SK-N-SH treated with all-trans-retinoic acid at 6 μM for 48 hours (cell line): ENCODE data around the gene CIRBP.

Source experiments
- ATAC-seq: fragments of 200-7000 bp; cut with Tn5 transposase; 3 replicates; pipeline ENCODE4 v1.9.1; 2020; ENCODE audit warnings: mild to moderate bottlenecking, moderate library complexity
- ARNTL ChIP-seq: fragments of 450-650 bp; formaldehyde crosslinking; IDR thresholded peaks from 2 replicates; pipeline ENCODE4 v1.5.0; 2020; ENCODE audit warnings: low read depth, mild to moderate bottlenecking, moderate library complexity, borderline replicate concordance
- BACH2 ChIP-seq: fragments of 250-450 bp; sonication (Bioruptor Pico); IDR thresholded peaks from 2 replicates; pipeline ENCODE4 v1.9.0; 2021; ENCODE audit warnings: mild to moderate bottlenecking, borderline replicate concordance
- CSDC2 ChIP-seq: fragments of 250-450 bp; sonication (Bioruptor Pico); IDR thresholded peaks from 2 replicates; pipeline ENCODE4 v1.5.0; 2020; ENCODE audit warnings: mild to moderate bottlenecking, moderate library complexity
- ESRRG ChIP-seq: fragments of 250-450 bp; sonication (Bioruptor Pico); IDR thresholded peaks from 2 replicates; pipeline ENCODE4 v1.6.1; 2021; ENCODE audit warnings: mild to moderate bottlenecking
- GLIS3 ChIP-seq: fragments of 250-450 bp; sonication (Bioruptor Pico); IDR thresholded peaks from 2 replicates; pipeline ENCODE4 v1.5.0; 2020; ENCODE audit warnings: mild to moderate bottlenecking, moderate library complexity
- ISL1 ChIP-seq: fragments of 250-450 bp; sonication (Bioruptor Pico); IDR thresholded peaks from 2 replicates; pipeline ENCODE4 v2.1.2; 2022; ENCODE audit warnings: mild to moderate bottlenecking, moderate library complexity
- OSR1 ChIP-seq: fragments of 250-450 bp; sonication (Bioruptor Pico); IDR thresholded peaks from 2 replicates; pipeline ENCODE4 v1.8.0; 2022; ENCODE audit warnings: moderate library complexity, mild to moderate bottlenecking, inconsistent platforms
- PPARA ChIP-seq: fragments of 250-450 bp; sonication (Bioruptor Pico); IDR thresholded peaks from 2 replicates; pipeline ENCODE4 v1.5.0; 2020; ENCODE audit warnings: mild to moderate bottlenecking, borderline replicate concordance
- RARB ChIP-seq: fragments of 250-450 bp; sonication (Bioruptor Pico); IDR thresholded peaks from 2 replicates; pipeline ENCODE4 v1.8.0; 2021; ENCODE audit warnings: mild to moderate bottlenecking, moderate library complexity
- SNAI2 ChIP-seq: fragments of 250-450 bp; sonication (Bioruptor Pico); IDR thresholded peaks from 2 replicates; pipeline ENCODE4 v1.5.0; 2020; ENCODE audit warnings: mild to moderate bottlenecking, moderate library complexity
- TCF4 ChIP-seq: fragments of 250-450 bp; sonication (Bioruptor Pico); IDR thresholded peaks from 2 replicates; pipeline ENCODE4 v1.8.0; 2021; ENCODE audit warnings: mild to moderate bottlenecking, moderate library complexity, borderline replicate concordance
- TOX ChIP-seq: fragments of 250-450 bp; sonication (Bioruptor Pico); IDR thresholded peaks from 2 replicates; pipeline ENCODE4 v1.8.0; 2021; ENCODE audit warnings: mild to moderate bottlenecking, moderate library complexity, borderline replicate concordance
- ZFP3 ChIP-seq: fragments of 250-450 bp; sonication (Bioruptor Pico); IDR thresholded peaks from 2 replicates; pipeline ENCODE4 v1.5.0; 2020; ENCODE audit warnings: mild to moderate bottlenecking, moderate library complexity
- ZFP30 ChIP-seq: fragments of 450-650 bp; formaldehyde crosslinking; IDR thresholded peaks from 2 replicates; pipeline ENCODE4 v1.5.0; 2022; ENCODE audit warnings: mild to moderate bottlenecking, moderate library complexity
- ZNF565 ChIP-seq: fragments of 450-650 bp; formaldehyde crosslinking; conservative IDR thresholded peaks from 2 replicates; pipeline ENCODE4 v1.5.0; 2020; ENCODE audit warnings: low read depth, mild to moderate bottlenecking, moderate library complexity
- ZNF70 ChIP-seq: fragments of 450-650 bp; formaldehyde crosslinking; IDR thresholded peaks from 2 replicates; pipeline ENCODE4 v1.5.0; 2020; ENCODE audit warnings: mild to moderate bottlenecking, moderate library complexity
- ZNF8 ChIP-seq: fragments of 450-650 bp; formaldehyde crosslinking; IDR thresholded peaks from 2 replicates; pipeline ENCODE4 v1.5.0; 2020; ENCODE audit warnings: mild to moderate bottlenecking, moderate library complexity
- TF ChIP-seq, protein P1 (sequence below): fragments of 250-450 bp; sonication (Bioruptor Pico); IDR thresholded peaks from 2 replicates; pipeline ENCODE4 v1.5.0; 2020; ENCODE audit warnings: mild to moderate bottlenecking, moderate library complexity
- TF ChIP-seq, protein P2 (sequence below): fragments of 250-450 bp; sonication (Bioruptor Pico); IDR thresholded peaks from 2 replicates; pipeline ENCODE4 v1.8.0; 2020; ENCODE audit warnings: mild to moderate bottlenecking, moderate library complexity, borderline replicate concordance
- TF ChIP-seq, protein P3 (sequence below): fragments of 250-450 bp; sonication (Bioruptor Pico); IDR thresholded peaks from 2 replicates; pipeline ENCODE4 v1.5.1; 2020; ENCODE audit warnings: low read depth, mild to moderate bottlenecking, moderate library complexity
- TF ChIP-seq, protein P4 (sequence below): fragments of 250-450 bp; sonication (Bioruptor Pico); IDR thresholded peaks from 2 replicates; pipeline ENCODE4 v1.8.0; 2021; ENCODE audit warnings: low read depth, mild to moderate bottlenecking, moderate library complexity, borderline replicate concordance
- TF ChIP-seq, protein P5 (sequence below): fragments of 250-450 bp; sonication (Bioruptor Pico); IDR thresholded peaks from 2 replicates; pipeline ENCODE4 v1.5.1; 2021; ENCODE audit warnings: mild to moderate bottlenecking, moderate library complexity

Gene CIRBP

DNA sequence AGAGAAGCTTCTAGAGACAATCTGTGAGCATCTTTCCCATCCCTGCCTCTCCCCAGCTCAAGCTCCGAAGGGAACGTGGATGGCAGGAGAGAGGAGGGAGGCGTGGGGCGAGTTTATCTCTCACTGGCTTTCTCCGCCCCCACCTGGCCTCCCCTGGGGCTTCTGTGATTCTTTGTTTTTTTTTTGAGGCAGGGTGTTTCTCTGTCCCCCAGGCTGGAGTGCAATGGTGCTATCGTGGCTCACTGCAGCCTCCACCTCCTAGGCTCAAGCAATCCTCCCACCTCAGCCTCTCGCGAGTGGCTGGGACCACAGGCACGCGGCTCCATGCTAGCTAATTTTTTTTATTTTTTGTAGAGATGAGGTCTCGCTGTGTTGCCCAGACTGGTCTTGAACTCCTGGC lies 39.6 kb downstream of the CIRBP start:
- no peak for TF ChIP-seq ZNF565 (CRISPR knock-in tag)
- TF ChIP-seq, protein P1, sequence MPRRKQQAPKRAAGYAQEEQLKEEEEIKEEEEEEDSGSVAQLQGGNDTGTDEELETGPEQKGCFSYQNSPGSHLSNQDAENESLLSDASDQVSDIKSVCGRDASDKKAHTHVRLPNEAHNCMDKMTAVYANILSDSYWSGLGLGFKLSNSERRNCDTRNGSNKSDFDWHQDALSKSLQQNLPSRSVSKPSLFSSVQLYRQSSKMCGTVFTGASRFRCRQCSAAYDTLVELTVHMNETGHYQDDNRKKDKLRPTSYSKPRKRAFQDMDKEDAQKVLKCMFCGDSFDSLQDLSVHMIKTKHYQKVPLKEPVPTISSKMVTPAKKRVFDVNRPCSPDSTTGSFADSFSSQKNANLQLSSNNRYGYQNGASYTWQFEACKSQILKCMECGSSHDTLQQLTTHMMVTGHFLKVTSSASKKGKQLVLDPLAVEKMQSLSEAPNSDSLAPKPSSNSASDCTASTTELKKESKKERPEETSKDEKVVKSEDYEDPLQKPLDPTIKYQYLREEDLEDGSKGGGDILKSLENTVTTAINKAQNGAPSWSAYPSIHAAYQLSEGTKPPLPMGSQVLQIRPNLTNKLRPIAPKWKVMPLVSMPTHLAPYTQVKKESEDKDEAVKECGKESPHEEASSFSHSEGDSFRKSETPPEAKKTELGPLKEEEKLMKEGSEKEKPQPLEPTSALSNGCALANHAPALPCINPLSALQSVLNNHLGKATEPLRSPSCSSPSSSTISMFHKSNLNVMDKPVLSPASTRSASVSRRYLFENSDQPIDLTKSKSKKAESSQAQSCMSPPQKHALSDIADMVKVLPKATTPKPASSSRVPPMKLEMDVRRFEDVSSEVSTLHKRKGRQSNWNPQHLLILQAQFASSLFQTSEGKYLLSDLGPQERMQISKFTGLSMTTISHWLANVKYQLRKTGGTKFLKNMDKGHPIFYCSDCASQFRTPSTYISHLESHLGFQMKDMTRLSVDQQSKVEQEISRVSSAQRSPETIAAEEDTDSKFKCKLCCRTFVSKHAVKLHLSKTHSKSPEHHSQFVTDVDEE (CRISPR knock-in tag) = no peak
- TF ChIP-seq ZNF8 (CRISPR knock-in tag) = no peak
- no peak for TF ChIP-seq OSR1 (CRISPR knock-in tag)
- no peak for TF ChIP-seq CSDC2 (CRISPR knock-in tag)
- no peak for TF ChIP-seq BACH2 (CRISPR knock-in tag)
- TF ChIP-seq TOX = no peak
- no peak for TF ChIP-seq ZNF70 (CRISPR knock-in tag)
- TF ChIP-seq, protein P2, sequence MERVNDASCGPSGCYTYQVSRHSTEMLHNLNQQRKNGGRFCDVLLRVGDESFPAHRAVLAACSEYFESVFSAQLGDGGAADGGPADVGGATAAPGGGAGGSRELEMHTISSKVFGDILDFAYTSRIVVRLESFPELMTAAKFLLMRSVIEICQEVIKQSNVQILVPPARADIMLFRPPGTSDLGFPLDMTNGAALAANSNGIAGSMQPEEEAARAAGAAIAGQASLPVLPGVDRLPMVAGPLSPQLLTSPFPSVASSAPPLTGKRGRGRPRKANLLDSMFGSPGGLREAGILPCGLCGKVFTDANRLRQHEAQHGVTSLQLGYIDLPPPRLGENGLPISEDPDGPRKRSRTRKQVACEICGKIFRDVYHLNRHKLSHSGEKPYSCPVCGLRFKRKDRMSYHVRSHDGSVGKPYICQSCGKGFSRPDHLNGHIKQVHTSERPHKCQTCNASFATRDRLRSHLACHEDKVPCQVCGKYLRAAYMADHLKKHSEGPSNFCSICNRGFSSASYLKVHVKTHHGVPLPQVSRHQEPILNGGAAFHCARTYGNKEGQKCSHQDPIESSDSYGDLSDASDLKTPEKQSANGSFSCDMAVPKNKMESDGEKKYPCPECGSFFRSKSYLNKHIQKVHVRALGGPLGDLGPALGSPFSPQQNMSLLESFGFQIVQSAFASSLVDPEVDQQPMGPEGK (CRISPR knock-in tag) = no peak
- TF ChIP-seq, protein P3, sequence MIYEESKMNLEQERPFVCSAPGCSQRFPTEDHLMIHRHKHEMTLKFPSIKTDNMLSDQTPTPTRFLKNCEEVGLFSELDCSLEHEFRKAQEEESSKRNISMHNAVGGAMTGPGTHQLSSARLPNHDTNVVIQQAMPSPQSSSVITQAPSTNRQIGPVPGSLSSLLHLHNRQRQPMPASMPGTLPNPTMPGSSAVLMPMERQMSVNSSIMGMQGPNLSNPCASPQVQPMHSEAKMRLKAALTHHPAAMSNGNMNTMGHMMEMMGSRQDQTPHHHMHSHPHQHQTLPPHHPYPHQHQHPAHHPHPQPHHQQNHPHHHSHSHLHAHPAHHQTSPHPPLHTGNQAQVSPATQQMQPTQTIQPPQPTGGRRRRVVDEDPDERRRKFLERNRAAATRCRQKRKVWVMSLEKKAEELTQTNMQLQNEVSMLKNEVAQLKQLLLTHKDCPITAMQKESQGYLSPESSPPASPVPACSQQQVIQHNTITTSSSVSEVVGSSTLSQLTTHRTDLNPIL (CRISPR knock-in tag) = no peak
- TF ChIP-seq RARB (CRISPR knock-in tag) = no peak
- no peak for TF ChIP-seq GLIS3 (CRISPR knock-in tag)
- no peak for TF ChIP-seq TCF4 (CRISPR knock-in tag)
- no peak for TF ChIP-seq ISL1 (CRISPR knock-in tag)
- ATAC-seq = no peak

DNA sequence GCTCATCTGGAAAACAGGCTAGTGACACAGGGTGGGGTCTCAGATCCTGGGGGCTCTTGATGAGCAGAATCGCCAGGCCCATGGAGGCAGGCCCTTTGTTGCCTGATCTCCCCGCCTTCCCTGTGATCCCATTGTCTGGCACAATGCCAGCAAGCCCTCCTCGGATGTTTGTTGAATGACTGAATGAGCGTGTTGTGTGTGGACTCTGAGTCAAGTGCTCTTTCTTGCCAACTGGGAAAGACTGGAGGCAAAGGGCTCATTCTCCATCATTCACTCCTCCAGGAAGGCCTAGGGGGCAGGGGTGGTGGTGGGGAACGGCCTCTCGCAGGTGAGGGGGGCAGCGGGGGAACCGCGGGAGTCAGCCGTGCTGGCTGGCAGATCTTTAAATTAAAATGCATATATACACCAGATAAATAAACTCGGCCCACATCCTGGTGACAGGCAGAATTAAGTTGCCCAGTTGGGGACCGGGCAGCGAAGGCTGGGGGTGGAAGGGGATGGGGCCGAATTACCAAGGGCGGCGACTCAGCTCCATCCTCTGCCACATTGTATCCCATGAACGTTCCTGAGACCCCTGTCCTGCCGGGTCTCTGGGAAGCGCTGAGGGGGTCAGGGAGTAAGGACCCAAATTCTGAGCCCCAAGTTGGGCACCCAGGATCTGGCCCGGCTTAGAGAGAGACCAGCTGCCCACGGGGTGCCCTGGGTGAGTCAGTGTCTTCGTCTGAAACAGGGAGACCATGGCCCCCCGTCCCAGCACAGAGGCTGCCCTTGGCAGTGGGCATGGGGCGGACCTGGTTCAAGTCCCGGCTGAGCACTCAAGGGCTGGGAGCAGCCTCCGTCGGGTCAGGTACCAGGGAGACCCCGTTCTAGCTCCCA lies 41.1 kb downstream of the CIRBP start:
- no peak for ATAC-seq
- no peak for TF ChIP-seq ZFP3
- no peak for TF ChIP-seq TCF4 (CRISPR knock-in tag)
- no peak for TF ChIP-seq ISL1 (CRISPR knock-in tag)
- no peak for TF ChIP-seq ZFP30 (CRISPR knock-in tag)
- TF ChIP-seq ESRRG (CRISPR knock-in tag) = no peak
- TF ChIP-seq, protein P3 (CRISPR knock-in tag) = no peak
- no peak for TF ChIP-seq ZNF70 (CRISPR knock-in tag)
- TF ChIP-seq, protein P1 (CRISPR knock-in tag) = no peak
- no peak for TF ChIP-seq SNAI2 (CRISPR knock-in tag)
- TF ChIP-seq, protein P4, sequence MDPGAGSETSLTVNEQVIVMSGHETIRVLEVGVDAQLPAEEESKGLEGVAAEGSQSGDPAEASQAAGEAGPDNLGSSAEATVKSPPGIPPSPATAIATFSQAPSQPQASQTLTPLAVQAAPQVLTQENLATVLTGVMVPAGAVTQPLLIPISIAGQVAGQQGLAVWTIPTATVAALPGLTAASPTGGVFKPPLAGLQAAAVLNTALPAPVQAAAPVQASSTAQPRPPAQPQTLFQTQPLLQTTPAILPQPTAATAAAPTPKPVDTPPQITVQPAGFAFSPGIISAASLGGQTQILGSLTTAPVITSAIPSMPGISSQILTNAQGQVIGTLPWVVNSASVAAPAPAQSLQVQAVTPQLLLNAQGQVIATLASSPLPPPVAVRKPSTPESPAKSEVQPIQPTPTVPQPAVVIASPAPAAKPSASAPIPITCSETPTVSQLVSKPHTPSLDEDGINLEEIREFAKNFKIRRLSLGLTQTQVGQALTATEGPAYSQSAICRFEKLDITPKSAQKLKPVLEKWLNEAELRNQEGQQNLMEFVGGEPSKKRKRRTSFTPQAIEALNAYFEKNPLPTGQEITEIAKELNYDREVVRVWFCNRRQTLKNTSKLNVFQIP (CRISPR knock-in tag) = no peak
- no peak for TF ChIP-seq GLIS3 (CRISPR knock-in tag)
- no peak for TF ChIP-seq CSDC2 (CRISPR knock-in tag)
- no peak for TF ChIP-seq RARB (CRISPR knock-in tag)
- TF ChIP-seq ZNF8 (CRISPR knock-in tag) = no peak
- TF ChIP-seq, protein P5, sequence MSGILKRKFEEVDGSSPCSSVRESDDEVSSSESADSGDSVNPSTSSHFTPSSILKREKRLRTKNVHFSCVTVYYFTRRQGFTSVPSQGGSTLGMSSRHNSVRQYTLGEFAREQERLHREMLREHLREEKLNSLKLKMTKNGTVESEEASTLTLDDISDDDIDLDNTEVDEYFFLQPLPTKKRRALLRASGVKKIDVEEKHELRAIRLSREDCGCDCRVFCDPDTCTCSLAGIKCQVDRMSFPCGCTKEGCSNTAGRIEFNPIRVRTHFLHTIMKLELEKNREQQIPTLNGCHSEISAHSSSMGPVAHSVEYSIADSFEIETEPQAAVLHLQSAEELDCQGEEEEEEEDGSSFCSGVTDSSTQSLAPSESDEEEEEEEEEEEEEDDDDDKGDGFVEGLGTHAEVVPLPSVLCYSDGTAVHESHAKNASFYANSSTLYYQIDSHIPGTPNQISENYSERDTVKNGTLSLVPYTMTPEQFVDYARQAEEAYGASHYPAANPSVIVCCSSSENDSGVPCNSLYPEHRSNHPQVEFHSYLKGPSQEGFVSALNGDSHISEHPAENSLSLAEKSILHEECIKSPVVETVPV = no peak
- TF ChIP-seq, protein P2 (CRISPR knock-in tag) = no peak
- TF ChIP-seq ARNTL (CRISPR knock-in tag) = no peak
- TF ChIP-seq PPARA (CRISPR knock-in tag) = no peak
- TF ChIP-seq BACH2 (CRISPR knock-in tag) = no peak
- TF ChIP-seq ZNF565 (CRISPR knock-in tag) = no peak
